Erythroblast (primary cell): ENCODE results near the gene RAB6B.

Experiments
- GATA1 ChIP-seq: IDR thresholded peaks from 2 replicates; pipeline ENCODE4 v1.6.1; 2011; ENCODE audit warnings: low read depth, mild to moderate bottlenecking, control low read depth, low read length, moderate library complexity
- POLR2A ChIP-seq: IDR thresholded peaks from 2 replicates; pipeline ENCODE4 v1.6.1; 2011; ENCODE audit warnings: mild to moderate bottlenecking, low read length

DNA sequence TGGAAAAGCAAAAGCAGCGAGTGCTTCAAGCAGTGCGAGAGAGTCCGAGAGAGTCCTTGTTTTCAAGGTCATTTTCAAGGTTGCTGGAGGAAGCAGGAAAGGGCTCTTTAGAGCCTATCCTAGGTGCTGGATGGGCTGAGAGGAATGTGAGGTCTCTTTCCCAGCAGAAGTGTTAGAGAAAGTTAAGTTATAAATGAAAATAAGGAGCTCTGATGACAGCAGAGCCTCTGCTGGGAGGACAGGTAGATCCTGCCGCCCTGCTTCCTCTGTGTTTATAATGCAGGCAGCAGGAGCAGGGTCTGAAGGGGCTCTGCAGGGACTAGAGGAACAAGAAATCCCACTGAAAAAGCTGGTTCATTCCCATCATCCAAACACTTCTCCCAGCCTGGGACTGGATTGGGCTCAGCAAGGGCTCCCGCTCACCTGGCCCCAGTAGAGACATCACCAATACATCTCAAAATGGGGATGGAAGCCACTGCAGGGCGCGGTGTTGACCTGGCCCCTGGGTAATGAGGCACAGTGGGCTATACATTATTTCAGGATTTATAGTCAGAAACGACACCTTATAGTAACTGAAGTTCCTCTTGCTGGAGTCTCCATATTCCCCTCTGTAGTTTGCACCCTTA lies 41.5 kb upstream of the RAB6B start:
- no peak for TF ChIP-seq POLR2A
- no peak for TF ChIP-seq GATA1
